Medulla oblongata (tissue), 1 donor: ENCODE results near the gene CACNB3.
A peak's percentile ranks its signal among the peaks of the same experiment; 100 is the strongest.

Experiments used
- DNase-seq: peaks from one replicate; pipeline ENCODE4 v3.0.0-alpha.2; 2015; ENCODE audit errors: extremely low spot score

The CACNB3 gene

DNA sequence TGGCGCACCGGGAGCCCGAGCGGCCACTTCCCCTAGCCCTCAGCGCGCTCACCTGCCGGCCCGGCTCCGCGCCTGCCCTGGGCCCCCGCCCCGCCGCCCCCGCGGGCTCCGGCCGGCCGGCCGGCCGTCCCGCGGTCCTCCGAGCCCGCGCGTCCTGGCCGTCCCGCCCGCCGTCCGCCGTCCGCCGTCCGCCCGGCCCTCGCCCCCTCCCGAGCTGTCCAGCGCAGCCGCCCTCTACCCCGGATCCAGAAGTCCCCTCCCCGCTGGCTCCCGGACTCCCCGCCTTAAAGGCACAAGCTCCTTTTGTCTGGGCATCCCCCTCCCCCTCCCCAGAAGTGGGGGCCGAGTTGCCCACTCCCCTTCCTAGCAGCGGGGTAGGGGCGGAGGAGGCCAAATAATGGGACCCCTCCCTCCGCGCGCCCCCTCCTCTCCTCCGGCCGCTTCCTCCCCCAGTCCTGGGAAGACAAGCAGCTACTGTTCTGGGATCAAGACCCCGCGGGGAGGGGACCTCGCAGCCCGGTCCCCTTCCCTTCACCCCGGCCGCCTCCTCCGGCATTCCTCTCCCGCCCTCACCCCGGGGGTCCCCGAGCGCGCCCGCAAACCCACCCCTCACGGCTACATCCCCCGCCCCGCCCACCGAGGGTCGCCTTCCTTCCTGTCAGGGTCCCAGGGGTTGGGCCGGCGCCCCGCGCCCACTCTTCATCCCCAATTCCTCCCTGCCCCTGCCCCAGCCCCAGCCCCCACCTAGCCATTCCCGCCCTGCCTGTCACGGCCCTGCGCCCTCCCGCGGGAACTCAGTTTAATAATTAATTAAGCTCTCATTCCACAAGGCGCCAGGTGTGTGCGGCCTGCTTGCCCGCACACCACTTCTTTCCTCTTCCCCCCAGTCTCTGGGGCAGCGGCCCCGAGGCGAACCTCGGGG is 29.2 kb upstream of the CACNB3 start, which contains the start of gene ADCY6:
Gene ADCY6 (minus strand): TSS at position 236 of the 922 bp plus-strand sequence. CDS start 5,655 bp downstream, outside the sequence.
- DNase-seq, result peak; percentile 66

DNA sequence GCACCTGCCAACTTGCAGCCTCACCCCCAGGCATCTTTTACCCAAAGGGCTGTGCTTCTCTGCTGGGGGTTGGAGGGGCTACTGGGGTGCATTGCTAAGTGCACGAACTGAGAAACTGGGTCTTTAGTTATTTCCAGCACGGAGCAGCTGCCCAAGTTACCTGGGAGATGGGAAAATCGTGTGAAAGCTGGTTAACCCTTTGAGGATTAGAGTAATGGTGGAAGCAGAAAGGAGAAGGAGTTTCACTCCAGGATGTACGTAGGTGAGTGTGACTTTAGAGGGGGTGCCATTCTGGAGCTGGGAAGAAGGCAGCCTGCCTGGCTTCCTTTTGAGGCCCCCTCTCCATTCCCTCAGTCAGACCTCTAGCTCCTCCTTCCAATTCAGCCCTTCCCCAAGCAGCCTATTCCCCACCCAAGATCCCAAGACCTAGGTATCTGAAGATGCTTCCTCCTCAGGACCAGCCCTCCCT is 28.4 kb upstream of the CACNB3 start:
- no peak for DNase-seq

DNA sequence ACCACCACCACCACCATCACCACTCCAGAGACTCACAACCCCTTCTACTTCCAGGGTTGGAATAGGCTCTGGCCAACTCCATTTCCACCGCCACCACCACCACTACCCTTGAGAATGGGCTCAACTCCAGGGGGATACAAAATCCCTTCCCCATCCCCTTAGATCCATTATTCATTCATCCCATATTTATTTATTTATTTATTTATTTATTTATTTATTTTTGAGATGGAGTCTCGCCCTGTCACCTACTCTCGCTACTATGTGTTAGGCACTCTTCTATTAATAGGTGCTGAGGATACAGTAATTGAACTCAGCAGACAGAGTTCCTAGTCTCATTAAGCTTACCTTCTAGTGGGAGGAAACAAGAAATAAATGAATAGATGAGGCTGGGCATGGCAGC is 24.6 kb upstream of the CACNB3 start:
- no peak for DNase-seq

GRCh38 chr12:48794870-48795269 is 23.4 kb upstream of the CACNB3 start:
- DNase-seq, result no peak

DNA sequence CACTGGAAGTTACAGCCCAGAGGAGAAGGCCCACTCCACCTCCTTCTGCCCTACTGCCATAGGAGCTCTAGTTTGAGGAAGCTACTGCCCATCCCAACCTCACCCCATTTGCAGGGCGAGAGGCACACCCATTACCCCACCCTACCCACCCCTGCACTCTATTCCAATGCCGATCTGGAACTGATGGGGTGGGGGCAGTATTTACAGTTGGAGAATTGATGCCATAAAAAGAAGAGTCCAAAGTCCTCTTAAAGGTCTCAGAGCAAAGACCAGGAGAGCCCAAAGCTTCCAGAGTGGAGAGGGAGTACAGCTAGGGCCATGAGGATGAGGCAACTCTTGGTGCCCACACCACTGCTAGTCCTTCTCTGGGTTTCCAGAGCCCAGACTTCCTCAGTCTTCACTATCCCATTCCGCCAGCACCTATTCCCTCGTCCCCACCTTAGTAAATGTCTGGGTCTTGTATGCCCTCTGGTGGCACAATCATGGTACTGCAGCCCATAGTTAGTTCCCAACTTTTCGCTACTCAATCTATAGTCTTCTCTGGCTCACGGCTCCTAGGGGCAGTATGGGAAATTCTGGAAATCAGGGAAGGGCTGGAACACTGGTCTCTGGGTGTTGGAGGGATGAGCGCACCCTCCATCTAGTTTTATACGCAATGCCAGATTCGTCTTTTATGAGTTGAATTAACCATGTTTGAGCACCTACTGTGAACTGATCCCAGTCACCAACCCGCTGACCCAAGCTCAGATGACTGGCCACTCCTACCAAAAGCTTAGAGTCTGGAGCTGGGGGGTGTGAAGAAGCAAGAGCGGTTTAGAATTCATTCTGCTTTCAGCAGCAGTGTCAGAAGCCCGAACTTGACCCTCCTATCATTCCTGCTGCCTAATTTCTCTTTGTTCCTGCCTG is 22.5 kb upstream of the CACNB3 start:
- DNase-seq, result peak; percentile 87

DNA sequence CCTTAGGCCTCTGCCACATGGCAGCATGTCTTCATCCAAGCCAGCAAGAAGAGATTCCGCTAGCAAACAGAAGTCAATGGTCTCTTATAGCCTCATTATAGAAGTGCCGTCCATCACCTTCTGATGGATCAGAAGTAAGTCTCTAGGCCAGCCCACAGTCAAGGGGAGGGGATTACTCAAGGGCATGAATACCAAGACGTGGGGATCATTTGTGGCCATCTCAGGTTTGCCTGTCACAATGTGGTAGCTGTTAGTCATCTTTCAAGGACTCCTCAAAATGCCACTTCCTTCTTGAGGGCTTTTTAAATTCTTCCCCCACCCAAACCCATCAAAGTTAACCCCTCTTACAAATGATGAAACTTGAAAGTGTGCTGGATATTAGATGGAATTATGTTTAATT is 21.3 kb upstream of the CACNB3 start:
- no peak for DNase-seq

DNA sequence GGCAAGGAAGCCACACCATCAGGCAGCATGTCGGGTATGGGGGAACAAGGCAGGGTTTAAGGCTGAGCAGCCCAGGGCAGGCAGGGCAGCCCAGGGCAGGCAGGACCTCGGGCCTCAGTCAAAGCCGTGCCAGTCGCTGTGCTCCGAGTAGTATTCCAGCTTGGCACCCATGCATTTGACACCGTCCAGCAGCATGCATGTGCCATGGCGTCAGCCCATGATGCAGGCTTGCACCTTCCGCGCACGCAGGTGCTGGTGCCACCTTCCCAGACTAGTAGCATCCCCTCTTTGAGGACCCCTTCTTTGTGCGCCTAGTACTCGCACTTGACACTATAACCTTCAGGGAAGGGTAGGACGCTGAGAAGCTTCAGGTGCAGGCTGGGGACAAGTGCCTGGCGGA is 17.8 kb upstream of the CACNB3 start:
- no peak for DNase-seq

DNA sequence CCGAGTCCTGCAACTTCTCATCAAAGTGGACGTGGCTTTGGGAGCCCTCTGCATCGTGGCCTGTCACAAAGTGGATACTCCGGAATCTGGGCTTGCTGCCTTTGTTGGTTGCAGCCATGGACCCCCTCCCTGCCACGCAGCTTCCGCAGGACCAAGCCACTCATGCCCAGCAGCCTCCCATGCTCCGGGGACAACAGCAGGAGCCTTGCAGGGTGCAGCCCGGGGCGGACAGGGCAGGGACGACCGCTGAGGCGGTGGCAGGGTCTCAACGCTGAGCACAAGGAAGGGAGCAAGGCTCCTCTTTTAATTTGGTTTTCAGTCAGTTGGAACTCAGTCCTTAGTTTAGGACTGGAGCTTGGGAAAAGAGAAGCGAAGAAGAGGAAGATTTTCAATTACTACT is 17.3 kb upstream of the CACNB3 start:
- no peak for DNase-seq

DNA sequence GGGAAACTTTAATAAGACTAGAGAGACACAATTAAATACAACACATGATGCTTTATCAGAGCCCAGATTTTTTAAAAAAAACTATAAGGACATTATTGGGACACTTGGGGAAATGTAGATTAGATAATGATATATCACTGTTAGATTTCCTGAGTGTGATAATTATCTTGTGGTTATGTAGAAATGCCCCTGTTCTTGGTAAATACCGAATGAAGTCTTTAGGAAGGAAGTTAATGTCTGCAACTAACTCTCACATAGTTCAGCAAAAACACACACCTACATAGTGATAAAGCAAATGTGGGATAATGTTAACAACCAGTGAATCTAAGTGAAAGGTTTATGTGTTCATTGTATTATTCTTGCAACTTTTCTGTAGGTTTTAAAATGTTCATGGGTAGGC is 14.6 kb upstream of the CACNB3 start:
- DNase-seq, result no peak

- DNase-seq, result no peak
Observed at GRCh38 chr12:48807981-48808380, 10.3 kb upstream of the CACNB3 start.

- no peak for DNase-seq
Observed at GRCh38 chr12:48810903-48811431, 7.3 kb upstream of the CACNB3 start.

DNA sequence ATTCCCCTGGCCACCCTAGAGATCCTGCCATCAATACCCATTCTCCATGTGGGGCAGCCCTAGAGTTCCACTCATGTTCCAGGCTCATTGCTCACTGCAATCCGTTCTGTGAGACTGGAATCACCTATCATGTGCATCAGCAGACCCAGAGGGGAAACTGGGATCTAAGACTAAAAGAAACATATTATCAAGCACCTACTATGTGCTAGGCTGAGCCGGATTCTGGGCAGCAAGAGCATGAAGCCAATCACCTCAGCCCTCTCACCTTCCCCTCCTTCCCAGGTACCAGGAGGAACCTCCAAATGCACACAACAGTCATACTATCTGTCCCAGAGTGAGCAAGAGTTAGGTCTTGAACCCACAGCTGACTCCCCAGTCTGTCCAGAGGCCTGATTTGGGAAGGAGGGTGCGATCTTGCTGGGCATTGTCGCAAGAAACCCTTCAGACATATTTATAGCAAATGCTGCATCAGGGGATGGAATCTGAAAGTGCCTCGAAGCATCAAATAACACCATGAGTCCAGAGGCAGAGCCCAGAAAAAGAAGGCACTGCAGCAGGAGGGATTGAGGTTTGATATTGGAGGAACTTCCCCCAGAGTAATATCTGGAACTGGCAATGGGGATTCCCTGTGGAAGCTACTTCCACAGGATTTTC is 6.7 kb upstream of the CACNB3 start:
- no peak for DNase-seq

- no peak for DNase-seq
Observed at GRCh38 chr12:48812389-48812788, 5.9 kb upstream of the CACNB3 start.

DNA sequence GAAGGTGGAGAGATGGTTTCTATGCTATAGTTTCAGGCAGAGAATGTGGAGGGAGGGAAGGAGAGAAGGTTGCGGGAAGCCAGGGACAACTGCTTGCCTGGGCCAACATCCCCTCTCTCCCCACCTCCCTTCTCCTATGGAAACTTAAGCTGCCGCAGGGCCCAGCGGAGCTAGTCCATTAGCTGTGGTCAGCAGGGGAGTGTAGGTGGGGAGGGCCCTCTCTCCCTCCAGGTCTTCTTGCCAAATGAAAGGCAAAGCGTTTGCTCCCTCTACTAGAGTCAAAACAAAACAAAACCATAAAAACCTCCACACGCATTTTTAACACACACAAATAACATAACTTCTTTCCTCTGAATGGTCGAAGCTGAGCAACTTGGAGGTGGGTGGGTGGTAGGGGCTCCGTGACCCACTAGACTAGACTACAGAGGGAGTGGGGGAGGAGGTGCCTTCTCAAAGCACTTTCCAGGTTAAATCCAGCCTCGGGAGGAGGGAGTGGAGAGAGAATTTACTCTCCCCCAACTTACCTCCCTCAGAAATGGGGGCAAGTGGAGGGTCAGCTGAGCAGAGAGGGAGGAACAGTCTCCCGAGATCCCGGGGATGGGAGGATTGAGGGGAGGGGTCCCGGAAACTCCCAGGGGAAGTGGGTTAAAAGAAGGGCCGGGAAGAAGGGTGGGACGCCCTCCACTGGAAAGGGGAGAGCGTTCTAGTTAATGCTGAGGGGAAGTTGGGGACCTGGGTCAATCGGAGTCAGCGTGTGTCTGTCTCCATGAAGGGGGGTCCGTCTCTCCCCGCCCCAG is 4.6 kb upstream of the CACNB3 start:
- no peak for DNase-seq

DNA sequence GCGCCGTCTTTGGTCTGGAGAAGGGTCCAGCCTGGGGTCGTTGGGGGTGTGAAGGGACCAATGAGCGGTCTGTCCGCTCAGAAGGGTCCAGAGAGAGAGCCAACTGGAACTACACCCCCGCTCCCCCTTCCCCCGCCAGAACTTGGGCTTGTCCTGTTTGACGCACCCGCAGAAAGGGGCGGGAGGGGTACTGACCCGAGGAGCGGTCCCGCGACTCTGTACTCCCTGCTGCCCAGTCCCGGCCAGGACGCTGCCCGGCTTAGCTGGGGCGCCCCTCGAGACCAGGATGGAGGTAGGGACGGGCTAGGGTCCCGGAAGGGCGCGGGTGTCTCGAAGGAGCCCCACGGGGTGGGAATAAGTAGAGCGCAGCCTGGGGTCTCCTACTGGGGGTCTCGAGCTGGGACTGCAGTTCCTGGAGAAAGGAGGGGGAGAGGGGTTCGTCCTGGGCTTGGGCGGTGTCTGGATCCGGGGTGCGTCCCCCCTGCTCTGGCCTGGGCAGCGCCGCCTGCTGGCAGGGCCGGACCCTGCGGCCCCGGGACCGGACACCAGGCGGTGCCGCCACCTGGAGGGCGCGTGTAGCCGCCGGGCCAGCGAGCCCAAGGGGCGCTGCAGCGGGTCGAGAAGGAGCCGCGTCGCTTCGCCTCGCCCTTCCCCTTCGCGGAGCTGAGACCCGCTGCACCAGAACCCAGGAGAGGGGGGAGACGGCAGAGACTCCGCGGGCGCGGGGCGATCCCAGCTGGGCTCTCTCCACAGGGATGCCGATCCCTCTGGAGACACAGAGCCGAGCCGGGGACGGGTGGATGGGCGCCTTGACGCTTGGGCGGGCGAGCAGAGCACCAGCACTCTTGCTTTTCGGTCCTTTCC is 3.8 kb upstream of the CACNB3 start:
- peak; percentile 75 for DNase-seq

GRCh38 chr12:48815126-48816110 is 2.9 kb upstream of the CACNB3 start:
- peak; percentile 76 for DNase-seq

DNA sequence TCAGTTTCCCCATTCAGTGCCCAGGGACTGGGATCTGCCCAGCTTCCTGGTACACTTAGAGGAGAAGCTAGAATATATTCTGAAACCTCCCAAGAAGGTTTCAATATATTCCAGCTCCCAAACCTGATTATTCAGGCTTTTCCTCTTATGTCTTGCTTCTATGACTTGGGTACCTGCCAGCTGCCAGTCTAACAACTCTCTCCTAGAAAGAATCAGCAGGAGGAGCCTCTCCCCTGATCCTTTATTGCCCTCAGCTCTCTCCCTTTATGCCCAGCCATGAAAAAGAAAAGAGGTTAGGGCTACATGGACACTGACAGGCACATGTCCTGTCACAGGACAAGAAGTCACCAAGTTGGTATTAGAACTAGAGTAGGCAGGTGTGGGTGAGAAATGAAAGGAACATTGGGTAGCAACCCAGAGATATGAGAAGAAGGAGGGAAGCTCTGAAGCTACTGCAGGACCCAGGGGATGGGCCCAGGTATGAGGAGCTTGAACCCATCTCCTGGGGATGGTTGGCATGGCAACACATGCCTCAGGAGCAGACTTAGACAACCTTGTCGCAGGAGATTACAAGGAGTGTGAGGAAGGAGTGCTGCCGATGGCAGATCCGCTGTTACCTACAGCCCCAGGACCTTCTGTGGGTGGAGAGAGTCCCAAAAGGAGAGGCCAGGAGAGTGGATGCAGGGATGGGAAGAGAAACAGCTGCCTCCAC is 2.0 kb upstream of the CACNB3 start:
- no peak for DNase-seq
